ENCODE data around the gene POLR2J. TPM values are rescaled to one million over a fixed set of nuclear protein-coding genes. Genes with fewer than 3 reads are reported as not detected.
"Not testable (repeated sequence)": the region's sequence is repeated elsewhere in the genome, so short reads cannot be mapped to it uniquely, and the experiment has no call there.

POLR2J gene
- total RNA-seq, 1 experiment from 2014 or later, result 44.1 TPM

- DNase-seq (ENCODE audit: low read depth in 1 of 2, low spot score in 2 of 2), result peak in 1 of 2 experiments; percentile 26
- H3K9me3 ChIP-seq (replicated peaks); H3K4me1 ChIP-seq (replicated peaks); H3K27me3 ChIP-seq (replicated peaks); H3K36me3 ChIP-seq; H3K27ac ChIP-seq; H3K4me3 ChIP-seq: not testable (repeated sequence)
These were observed 28.8 kb upstream of the POLR2J start for GRCh38 chr7:102507410-102508088.

- H3K27ac ChIP-seq; H3K4me1 ChIP-seq (replicated peaks); H3K9me3 ChIP-seq (replicated peaks); H3K4me3 ChIP-seq; H3K27me3 ChIP-seq (replicated peaks); H3K36me3 ChIP-seq; DNase-seq (ENCODE audit: low read depth in 1 of 2, low spot score in 2 of 2): not testable (repeated sequence)
These were observed 26.8 kb upstream of the POLR2J start for GRCh38 chr7:102505298-102506185.

DNA sequence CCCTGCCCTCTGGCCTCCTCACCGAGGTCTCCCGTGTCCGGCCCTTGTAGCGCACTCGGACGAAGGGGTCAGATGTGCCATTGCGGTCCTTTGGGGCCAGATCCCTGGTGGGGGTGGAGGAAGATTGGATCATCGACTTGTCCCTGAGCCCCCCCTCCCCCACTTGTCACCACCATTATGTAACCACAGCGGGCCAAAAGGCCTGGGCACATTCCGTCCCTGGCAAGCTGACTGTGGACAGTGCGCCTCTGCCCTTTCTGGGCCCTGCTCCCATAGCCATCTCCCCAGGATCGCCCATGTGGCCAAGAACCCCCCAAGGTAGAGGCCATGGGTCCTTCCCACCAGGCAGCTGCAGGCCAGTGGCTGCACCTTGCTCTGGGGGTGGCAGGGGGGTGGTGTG lies 24.4 kb upstream of the POLR2J start:
- H3K36me3 ChIP-seq; H3K4me3 ChIP-seq; H3K4me1 ChIP-seq (replicated peaks); H3K27ac ChIP-seq; DNase-seq (ENCODE audit: low read depth in 1 of 2, low spot score in 2 of 2); H3K9me3 ChIP-seq (replicated peaks); H3K27me3 ChIP-seq (replicated peaks): not testable (repeated sequence)

DNA sequence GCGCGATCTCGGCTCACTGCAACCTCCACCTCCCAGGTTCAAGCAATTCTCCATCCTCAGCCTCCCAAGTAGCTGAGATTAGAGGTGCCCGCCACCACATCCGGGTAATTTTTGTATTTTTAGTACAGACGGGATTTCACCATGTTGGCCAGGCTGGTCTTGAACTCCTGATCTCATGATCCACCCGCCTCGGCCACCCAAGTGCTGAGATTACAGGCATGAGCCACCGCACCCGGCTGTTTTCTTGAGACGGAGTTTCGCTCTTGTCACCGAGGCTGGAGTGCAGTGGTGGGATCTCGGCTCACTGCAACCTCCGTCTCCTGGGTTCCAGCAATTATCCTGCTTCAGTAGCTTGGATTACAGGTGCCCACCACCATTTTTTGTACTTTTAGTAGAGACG lies 19.6 kb upstream of the POLR2J start:
- H3K4me3 ChIP-seq; H3K27me3 ChIP-seq (replicated peaks); H3K9me3 ChIP-seq (replicated peaks); H3K27ac ChIP-seq; H3K36me3 ChIP-seq; H3K4me1 ChIP-seq (replicated peaks); DNase-seq (ENCODE audit: low read depth in 1 of 2, low spot score in 2 of 2): not testable (repeated sequence)

GRCh38 chr7:102497308-102497707 lies 18.6 kb upstream of the POLR2J start:
- not testable (repeated sequence) for H3K4me3 ChIP-seq, H3K36me3 ChIP-seq, H3K27ac ChIP-seq

DNA sequence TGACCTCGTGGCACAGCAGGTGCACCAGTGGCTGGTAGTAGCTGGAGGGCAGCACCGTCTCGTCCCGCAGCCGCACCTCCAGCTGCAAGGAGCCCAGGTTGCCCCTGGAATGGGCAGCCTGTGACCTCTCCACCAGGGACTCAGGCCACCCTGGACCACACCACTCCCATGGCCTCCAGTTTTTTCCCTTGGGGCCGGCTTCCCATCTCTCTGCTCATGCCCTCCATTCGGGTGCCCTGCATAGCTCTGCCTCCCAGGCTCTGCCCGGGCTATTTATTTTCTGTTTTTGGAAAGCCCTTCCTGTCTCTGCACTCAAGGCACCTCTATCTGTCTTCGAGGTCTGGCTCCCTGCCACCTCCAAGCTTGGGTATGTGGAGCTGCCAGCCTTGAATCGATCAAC lies 18.1 kb upstream of the POLR2J start:
- not testable (repeated sequence) for H3K4me3 ChIP-seq; H3K27ac ChIP-seq; H3K27me3 ChIP-seq (replicated peaks); H3K4me1 ChIP-seq (replicated peaks); H3K9me3 ChIP-seq (replicated peaks); H3K36me3 ChIP-seq
- DNase-seq (ENCODE audit: low read depth in 1 of 2, low spot score in 2 of 2), result peak in 1 of 2 experiments; percentile 44

More at GRCh38 chr7:102497308-102497707, 18.6 kb upstream of the POLR2J start:
- H3K27me3 ChIP-seq (replicated peaks); H3K9me3 ChIP-seq (replicated peaks); H3K4me1 ChIP-seq (replicated peaks); DNase-seq (ENCODE audit: low read depth in 1 of 2, low spot score in 2 of 2): not testable (repeated sequence)

- not testable (repeated sequence) for H3K4me3 ChIP-seq; H3K36me3 ChIP-seq; H3K4me1 ChIP-seq (replicated peaks); DNase-seq (ENCODE audit: low read depth in 1 of 2, low spot score in 2 of 2); H3K27ac ChIP-seq; H3K9me3 ChIP-seq (replicated peaks); H3K27me3 ChIP-seq (replicated peaks)
These were observed 15.9 kb upstream of the POLR2J start for GRCh38 chr7:102494473-102495149.

DNA sequence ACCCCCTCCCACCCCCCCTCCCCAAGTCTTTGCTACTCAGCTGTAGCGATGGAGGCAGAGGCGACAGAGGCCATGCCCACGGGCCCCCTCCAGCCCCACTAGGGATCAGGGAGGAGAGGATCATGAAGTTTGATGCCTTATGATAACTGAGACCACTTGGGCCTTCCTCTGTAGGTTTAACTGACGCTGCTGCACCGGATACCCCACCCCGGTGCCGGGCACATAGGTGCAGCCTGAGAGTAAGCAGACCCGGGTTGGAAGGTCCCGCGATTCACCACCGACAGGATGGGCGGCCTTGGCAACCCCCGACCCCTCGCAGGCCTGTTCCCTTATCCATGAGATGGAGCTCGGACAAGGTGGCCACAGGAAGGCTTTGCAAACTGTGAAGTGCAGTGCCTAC lies 15.3 kb upstream of the POLR2J start:
- not testable (repeated sequence) for H3K9me3 ChIP-seq (replicated peaks); H3K36me3 ChIP-seq; H3K27me3 ChIP-seq (replicated peaks); H3K27ac ChIP-seq; H3K4me1 ChIP-seq (replicated peaks); H3K4me3 ChIP-seq
- peak in 1 of 2 experiments; percentile 46 for DNase-seq (ENCODE audit: low read depth in 1 of 2, low spot score in 2 of 2)

DNA sequence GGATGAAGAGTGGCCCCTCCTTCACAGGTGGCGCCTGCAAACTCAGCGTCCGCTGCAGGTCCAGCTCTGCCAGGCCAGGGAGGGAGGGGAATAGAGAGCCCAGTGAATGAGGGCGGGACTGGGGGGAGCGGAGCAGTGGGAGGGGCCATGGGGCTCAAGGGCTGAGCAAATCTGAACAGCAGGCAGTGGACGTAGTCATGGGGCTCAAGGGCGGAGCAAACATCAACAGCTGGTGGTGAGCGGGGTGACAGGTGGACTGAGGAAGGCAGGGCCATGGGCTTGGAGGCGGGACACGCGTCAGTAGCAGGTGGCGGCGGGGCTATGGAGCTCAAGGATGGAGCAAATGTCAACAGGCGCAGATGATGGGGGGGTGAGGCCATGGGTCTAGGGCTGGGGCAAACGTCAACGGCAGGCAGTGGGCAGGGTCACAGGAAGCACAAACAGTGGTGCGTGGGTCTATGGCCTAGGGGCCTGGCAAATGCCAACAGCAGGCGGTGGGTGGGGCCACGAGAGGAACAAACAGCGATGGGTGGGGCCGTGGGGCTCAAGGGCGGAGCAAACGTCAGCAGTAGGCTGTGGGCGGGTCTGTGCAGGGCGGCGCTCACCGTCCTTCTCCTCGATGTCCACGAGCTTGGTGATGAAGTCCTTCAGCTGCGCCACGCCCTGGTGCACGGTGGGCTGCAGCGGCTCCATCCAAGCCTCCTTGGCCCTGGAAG lies 14.7 kb upstream of the POLR2J start:
- DNase-seq (ENCODE audit: low read depth in 1 of 2, low spot score in 2 of 2), result peak in 1 of 2 experiments; percentile 36
- H3K4me3 ChIP-seq; H3K9me3 ChIP-seq (replicated peaks); H3K27ac ChIP-seq; H3K4me1 ChIP-seq (replicated peaks); H3K27me3 ChIP-seq (replicated peaks); H3K36me3 ChIP-seq: not testable (repeated sequence)

DNA sequence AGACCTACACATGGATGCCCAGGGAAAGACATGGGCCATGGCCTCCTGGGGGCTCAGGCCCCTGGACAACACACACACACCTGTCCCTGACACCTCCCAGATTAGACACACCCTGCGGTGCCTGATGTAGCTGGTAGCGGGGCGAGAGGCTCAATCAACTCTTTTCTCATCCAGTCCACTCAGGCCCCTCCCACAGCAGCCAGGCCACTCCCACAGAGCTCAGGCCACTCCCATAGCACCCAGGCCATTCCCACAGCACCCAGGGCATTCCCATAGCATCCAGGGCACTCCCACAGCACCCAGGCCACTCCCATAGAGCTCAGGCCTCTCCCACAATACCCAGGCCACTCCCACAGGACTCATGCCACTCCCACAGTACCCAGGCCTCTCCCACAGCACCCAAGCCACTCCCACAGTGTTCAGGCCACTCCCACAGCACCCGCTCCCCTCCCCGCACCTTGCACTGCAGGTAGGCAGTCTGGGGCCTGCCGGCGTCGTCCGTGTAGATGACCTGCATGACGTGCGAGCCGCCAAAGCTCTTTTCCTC lies 11.9 kb upstream of the POLR2J start:
- H3K9me3 ChIP-seq (replicated peaks); H3K4me1 ChIP-seq (replicated peaks); H3K4me3 ChIP-seq; H3K36me3 ChIP-seq; H3K27ac ChIP-seq; H3K27me3 ChIP-seq (replicated peaks): not testable (repeated sequence)
- DNase-seq (ENCODE audit: low read depth in 1 of 2, low spot score in 2 of 2), result peak in 1 of 2 experiments; percentile 83

DNA sequence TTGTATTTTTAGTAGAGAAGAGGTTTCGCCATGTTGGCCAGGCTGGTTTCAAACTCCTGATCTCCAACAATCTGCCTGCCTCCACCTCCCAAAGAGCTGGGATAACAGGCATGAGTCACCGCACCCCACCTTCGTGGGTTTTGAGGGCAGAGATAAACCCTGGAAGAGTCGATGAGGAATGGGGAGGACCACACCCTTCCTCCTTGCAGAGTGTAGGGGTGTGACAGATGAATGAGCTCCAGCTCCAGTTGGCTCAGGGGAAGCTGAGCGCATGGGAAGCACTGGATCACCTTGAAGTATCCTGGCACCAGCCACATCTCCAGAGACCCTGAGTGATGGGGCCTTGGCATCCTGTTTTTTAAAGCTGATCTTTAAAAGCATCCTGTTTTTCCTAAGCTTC lies 5.6 kb upstream of the POLR2J start:
- not testable (repeated sequence) for H3K4me3 ChIP-seq; H3K36me3 ChIP-seq; H3K27me3 ChIP-seq (replicated peaks); H3K4me1 ChIP-seq (replicated peaks); H3K9me3 ChIP-seq (replicated peaks); H3K27ac ChIP-seq; DNase-seq (ENCODE audit: low read depth in 1 of 2, low spot score in 2 of 2)

DNA sequence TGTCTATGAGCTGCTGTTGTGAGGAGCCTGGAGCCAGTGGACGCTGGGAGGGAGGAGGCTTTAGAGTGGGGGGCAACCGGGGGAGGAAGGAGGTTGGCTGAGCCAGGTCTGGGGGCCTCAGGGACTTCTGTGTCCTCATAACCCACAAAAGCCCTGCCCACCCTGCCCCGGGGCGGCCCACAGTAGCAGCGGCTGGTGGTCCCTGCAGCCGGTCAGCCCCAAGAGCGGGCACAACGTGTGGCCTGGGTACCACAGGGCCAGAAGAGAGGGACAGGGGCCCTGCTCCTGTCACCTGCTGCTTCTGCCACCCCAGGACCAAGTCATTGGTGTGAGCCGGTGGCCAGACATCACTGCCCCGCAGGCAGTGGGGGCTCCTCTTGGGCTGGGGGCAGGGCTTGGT lies 3.2 kb upstream of the POLR2J start:
- H3K36me3 ChIP-seq; H3K4me1 ChIP-seq (replicated peaks); H3K27ac ChIP-seq; H3K4me3 ChIP-seq; H3K27me3 ChIP-seq (replicated peaks); H3K9me3 ChIP-seq (replicated peaks); DNase-seq (ENCODE audit: low read depth in 1 of 2, low spot score in 2 of 2): not testable (repeated sequence)

GRCh38 chr7:102479982-102480637 lies 1.4 kb upstream of the POLR2J start:
- not testable (repeated sequence) for H3K9me3 ChIP-seq (replicated peaks); H3K36me3 ChIP-seq; H3K4me1 ChIP-seq (replicated peaks); H3K4me3 ChIP-seq; H3K27ac ChIP-seq; H3K27me3 ChIP-seq (replicated peaks)
- DNase-seq (ENCODE audit: low read depth in 1 of 2, low spot score in 2 of 2), result peak in 1 of 2 experiments; percentile 56

Measured in SJSA1 (cell line).